Ovary (tissue), 3 donors: ENCODE results near the gene RNGTT.

Experiments
- EP300 ChIP-seq: sonication (generic); formaldehyde crosslinking; IDR thresholded peaks from one replicate; pipeline ENCODE4 v1.6.1; 2017; ENCODE audit warnings: antibody characterized with exemption
- POLR2A ChIP-seq: fragments of 450-650 bp; IDR thresholded peaks from one replicate; pipeline ENCODE4 v1.6.1; 2017; ENCODE audit warnings: antibody characterized with exemption, mild to moderate bottlenecking, moderate library complexity
- TF ChIP-seq, protein P1 (sequence below), 3 donors: fragments of 450-650 bp in 2 of 3; fragments of 200-600 bp in 1 of 3; IDR thresholded peaks; one replicate each; pipeline versions ENCODE4 v1.5.1 to v1.8.0; 2016 to 2022; ENCODE audit warnings: antibody characterized with exemption in 3 of 3, mild to moderate bottlenecking in 1 of 3
- donor health status: DM: no; HTN: no; CAD: no.

DNA sequence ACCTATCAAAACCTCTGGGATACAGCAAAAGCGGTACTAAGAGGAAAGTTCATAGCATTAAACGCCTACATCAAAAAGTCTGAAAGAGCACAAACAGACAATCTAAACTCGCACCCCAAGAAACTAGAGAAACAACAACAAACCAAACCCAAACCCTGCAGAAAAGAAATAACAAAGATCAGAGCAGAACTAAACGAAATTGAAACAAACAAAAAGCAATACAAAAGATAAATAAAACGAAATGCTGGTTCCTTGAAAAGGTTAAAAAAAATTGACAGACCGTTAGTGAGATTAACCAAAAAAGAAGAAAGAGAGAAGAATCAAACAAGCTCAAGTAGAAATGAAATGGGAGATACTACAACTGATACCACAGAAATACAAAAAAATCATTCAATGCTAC, 302.3 kb downstream of the RNGTT start:
- TF ChIP-seq, protein P1, sequence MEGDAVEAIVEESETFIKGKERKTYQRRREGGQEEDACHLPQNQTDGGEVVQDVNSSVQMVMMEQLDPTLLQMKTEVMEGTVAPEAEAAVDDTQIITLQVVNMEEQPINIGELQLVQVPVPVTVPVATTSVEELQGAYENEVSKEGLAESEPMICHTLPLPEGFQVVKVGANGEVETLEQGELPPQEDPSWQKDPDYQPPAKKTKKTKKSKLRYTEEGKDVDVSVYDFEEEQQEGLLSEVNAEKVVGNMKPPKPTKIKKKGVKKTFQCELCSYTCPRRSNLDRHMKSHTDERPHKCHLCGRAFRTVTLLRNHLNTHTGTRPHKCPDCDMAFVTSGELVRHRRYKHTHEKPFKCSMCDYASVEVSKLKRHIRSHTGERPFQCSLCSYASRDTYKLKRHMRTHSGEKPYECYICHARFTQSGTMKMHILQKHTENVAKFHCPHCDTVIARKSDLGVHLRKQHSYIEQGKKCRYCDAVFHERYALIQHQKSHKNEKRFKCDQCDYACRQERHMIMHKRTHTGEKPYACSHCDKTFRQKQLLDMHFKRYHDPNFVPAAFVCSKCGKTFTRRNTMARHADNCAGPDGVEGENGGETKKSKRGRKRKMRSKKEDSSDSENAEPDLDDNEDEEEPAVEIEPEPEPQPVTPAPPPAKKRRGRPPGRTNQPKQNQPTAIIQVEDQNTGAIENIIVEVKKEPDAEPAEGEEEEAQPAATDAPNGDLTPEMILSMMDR (IDR thresholded peaks at IDR 0.05), result no peak
- TF ChIP-seq EP300 (no peak), POLR2A (no peak)
